ENCODE data around the gene ZSWIM3. TPM values are rescaled to one million over a fixed set of nuclear protein-coding genes. Genes with fewer than 3 reads are reported as not detected.

The ZSWIM3 gene
- total and polyA plus RNA-seq, 2 of the 13 experiments (the other 11 are each of a cell fraction or from before 2014, with no cell fraction given), result 5.2 to 5.8 TPM

DNA sequence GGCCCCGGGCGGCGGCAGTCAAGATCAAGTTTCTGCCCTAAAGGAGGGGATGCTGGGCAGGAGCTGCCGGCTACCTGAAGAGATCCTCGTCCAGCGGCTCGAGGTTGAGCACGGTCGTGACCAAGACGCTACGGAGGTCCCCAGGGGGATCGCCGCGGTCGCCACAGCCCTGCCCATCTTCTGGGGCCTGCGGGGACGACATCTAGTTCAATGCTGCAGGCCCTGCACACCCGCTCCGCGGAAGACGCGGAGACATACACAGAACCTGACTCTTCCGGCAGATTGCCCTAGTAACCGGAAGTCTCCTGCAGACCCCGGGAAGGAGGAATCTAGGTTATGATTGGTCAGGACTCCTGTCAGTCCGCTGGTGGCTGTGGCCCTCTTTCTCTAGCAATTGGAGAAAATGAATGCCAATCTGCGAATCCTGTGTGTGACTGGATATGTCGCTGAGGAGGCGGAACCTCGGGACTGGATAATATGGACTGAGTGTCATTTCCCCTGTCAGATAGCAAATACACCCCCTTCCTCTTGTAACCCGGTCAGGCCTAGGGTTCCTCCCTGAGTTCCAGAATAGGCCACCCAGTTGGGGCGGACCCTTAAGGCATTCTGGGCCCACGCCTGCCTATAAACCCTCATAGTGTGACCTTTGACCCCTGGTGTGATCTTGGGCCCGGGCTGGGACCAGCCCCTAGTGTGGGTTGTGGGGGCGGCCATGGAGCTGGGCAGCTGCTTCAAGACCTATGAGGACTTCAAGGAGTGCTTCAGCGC is at the start of gene ZSWIM3, which contains the start of gene ACOT8 (continued):
- TF ChIP-seq, protein P1, sequence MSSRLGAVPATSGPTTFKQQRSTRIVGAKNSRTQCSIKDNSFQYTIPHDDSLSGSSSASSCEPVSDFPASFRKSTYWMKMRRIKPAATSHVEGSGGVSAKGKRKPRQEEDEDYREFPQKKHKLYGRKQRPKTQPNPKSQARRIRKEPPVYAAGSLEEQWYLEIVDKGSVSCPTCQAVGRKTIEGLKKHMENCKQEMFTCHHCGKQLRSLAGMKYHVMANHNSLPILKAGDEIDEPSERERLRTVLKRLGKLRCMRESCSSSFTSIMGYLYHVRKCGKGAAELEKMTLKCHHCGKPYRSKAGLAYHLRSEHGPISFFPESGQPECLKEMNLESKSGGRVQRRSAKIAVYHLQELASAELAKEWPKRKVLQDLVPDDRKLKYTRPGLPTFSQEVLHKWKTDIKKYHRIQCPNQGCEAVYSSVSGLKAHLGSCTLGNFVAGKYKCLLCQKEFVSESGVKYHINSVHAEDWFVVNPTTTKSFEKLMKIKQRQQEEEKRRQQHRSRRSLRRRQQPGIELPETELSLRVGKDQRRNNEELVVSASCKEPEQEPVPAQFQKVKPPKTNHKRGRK (CRISPR knock-in tag; IDR thresholded peaks at IDR 0.05), result no peak
- TF ChIP-seq, protein P2, sequence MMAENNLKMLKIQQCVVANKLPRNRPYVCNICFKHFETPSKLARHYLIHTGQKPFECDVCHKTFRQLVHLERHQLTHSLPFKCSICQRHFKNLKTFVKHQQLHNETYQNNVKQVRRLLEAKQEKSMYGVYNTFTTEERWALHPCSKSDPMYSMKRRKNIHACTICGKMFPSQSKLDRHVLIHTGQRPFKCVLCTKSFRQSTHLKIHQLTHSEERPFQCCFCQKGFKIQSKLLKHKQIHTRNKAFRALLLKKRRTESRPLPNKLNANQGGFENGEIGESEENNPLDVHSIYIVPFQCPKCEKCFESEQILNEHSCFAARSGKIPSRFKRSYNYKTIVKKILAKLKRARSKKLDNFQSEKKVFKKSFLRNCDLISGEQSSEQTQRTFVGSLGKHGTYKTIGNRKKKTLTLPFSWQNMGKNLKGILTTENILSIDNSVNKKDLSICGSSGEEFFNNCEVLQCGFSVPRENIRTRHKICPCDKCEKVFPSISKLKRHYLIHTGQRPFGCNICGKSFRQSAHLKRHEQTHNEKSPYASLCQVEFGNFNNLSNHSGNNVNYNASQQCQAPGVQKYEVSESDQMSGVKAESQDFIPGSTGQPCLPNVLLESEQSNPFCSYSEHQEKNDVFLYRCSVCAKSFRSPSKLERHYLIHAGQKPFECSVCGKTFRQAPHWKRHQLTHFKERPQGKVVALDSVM (CRISPR knock-in tag; IDR thresholded peaks at IDR 0.05), result no peak; the same call in none of the 2 replicates
- TF ChIP-seq JDP2 (CRISPR knock-in tag; IDR thresholded peaks at IDR 0.05; ENCODE audit: borderline replicate concordance) (no peak), DMAP1 (CRISPR knock-in tag; IDR thresholded peaks at IDR 0.05) (peak; percentile 90), ZNF737 (CRISPR knock-in tag; IDR thresholded peaks at IDR 0.05; ENCODE audit: borderline replicate concordance) (no peak), ZNF572 (CRISPR knock-in tag; IDR thresholded peaks at IDR 0.05) (peak; percentile 95; the same call in 1 of the 2 replicates)
- TF ChIP-seq, protein P3, sequence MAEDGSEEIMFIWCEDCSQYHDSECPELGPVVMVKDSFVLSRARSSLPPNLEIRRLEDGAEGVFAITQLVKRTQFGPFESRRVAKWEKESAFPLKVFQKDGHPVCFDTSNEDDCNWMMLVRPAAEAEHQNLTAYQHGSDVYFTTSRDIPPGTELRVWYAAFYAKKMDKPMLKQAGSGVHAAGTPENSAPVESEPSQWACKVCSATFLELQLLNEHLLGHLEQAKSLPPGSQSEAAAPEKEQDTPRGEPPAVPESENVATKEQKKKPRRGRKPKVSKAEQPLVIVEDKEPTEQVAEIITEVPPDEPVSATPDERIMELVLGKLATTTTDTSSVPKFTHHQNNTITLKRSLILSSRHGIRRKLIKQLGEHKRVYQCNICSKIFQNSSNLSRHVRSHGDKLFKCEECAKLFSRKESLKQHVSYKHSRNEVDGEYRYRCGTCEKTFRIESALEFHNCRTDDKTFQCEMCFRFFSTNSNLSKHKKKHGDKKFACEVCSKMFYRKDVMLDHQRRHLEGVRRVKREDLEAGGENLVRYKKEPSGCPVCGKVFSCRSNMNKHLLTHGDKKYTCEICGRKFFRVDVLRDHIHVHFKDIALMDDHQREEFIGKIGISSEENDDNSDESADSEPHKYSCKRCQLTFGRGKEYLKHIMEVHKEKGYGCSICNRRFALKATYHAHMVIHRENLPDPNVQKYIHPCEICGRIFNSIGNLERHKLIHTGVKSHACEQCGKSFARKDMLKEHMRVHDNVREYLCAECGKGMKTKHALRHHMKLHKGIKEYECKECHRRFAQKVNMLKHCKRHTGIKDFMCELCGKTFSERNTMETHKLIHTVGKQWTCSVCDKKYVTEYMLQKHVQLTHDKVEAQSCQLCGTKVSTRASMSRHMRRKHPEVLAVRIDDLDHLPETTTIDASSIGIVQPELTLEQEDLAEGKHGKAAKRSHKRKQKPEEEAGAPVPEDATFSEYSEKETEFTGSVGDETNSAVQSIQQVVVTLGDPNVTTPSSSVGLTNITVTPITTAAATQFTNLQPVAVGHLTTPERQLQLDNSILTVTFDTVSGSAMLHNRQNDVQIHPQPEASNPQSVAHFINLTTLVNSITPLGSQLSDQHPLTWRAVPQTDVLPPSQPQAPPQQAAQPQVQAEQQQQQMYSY (CRISPR knock-in tag; IDR thresholded peaks at IDR 0.05), result peak; percentile 77; the same call in 1 of the 2 replicates
- TF ChIP-seq, protein P4, sequence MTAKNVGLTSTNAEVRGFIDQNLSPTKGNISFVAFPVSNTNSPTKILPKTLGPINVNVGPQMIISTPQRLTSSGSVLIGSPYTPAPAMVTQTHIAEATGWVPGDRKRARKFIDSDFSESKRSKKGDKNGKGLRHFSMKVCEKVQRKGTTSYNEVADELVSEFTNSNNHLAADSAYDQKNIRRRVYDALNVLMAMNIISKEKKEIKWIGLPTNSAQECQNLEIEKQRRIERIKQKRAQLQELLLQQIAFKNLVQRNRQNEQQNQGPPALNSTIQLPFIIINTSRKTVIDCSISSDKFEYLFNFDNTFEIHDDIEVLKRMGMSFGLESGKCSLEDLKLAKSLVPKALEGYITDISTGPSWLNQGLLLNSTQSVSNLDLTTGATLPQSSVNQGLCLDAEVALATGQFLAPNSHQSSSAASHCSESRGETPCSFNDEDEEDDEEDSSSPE (CRISPR knock-in tag; IDR thresholded peaks at IDR 0.05), result peak; percentile 50
- TF ChIP-seq, protein P5, sequence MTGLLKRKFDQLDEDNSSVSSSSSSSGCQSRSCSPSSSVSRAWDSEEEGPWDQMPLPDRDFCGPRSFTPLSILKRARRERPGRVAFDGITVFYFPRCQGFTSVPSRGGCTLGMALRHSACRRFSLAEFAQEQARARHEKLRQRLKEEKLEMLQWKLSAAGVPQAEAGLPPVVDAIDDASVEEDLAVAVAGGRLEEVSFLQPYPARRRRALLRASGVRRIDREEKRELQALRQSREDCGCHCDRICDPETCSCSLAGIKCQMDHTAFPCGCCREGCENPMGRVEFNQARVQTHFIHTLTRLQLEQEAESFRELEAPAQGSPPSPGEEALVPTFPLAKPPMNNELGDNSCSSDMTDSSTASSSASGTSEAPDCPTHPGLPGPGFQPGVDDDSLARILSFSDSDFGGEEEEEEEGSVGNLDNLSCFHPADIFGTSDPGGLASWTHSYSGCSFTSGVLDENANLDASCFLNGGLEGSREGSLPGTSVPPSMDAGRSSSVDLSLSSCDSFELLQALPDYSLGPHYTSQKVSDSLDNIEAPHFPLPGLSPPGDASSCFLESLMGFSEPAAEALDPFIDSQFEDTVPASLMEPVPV (CRISPR knock-in tag; IDR thresholded peaks at IDR 0.05), result peak; percentile 97
- TF ChIP-seq, protein P6, sequence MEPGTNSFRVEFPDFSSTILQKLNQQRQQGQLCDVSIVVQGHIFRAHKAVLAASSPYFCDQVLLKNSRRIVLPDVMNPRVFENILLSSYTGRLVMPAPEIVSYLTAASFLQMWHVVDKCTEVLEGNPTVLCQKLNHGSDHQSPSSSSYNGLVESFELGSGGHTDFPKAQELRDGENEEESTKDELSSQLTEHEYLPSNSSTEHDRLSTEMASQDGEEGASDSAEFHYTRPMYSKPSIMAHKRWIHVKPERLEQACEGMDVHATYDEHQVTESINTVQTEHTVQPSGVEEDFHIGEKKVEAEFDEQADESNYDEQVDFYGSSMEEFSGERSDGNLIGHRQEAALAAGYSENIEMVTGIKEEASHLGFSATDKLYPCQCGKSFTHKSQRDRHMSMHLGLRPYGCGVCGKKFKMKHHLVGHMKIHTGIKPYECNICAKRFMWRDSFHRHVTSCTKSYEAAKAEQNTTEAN (CRISPR knock-in tag; conservative IDR thresholded peaks at IDR 0.05), result no peak
- TF ChIP-seq, protein P7, sequence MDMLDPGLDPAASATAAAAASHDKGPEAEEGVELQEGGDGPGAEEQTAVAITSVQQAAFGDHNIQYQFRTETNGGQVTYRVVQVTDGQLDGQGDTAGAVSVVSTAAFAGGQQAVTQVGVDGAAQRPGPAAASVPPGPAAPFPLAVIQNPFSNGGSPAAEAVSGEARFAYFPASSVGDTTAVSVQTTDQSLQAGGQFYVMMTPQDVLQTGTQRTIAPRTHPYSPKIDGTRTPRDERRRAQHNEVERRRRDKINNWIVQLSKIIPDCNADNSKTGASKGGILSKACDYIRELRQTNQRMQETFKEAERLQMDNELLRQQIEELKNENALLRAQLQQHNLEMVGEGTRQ (IDR thresholded peaks at IDR 0.05; ENCODE audit: low read depth, low read length), result no peak
- TF ChIP-seq, protein P7 (CRISPR knock-in tag; IDR thresholded peaks at IDR 0.05; ENCODE audit: borderline replicate concordance), result no peak; the same call in 1 of the 2 replicates

Measured in HepG2 (cell line).